ENCODE results near the gene TCEAL4.
"Not testable (repeated sequence)": the region's sequence is repeated elsewhere in the genome, so short reads cannot be mapped to it uniquely, and the experiment has no call there.

Gene TCEAL4

DNA sequence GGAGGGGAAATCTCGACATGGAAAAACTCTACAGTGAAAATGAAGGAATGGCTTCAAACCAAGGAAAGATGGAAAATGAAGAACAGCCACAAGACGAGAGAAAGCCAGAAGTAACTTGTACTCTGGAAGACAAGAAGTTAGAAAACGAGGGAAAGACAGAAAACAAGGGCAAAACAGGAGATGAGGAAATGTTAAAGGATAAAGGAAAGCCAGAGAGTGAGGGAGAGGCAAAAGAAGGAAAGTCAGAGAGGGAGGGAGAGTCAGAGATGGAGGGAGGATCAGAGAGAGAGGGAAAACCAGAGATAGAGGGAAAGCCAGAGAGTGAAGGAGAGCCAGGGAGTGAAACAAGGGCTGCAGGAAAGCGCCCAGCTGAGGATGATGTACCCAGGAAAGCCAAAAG is 1.3 kb downstream of the TCEAL4 start:
- in situ Hi-C loops (cut with MboI; ENCODE audit: low sequenced_read_pairs), result no loop called here

DNA sequence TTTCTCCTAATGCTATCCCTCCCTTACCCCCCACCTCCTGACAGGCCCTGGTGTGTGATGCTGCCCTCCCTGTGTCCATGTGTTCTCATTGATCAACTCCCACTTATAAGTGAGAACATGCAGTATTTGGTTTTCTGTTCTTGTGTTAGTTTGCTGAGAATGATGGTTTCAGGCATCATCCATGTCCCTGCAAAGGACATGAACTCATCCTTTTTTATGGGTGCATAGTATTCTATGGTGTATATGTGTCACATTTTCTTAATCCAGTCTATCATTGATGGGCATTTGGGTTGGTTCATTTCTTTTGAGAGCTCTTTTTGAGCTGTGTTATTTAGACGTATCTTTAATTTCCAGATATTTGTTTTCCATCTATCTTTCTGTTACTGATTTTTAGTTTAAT is 7.0 kb downstream of the TCEAL4 start:
- in situ Hi-C loops (cut with MboI; ENCODE audit: low sequenced_read_pairs), result not testable (repeated sequence)

DNA sequence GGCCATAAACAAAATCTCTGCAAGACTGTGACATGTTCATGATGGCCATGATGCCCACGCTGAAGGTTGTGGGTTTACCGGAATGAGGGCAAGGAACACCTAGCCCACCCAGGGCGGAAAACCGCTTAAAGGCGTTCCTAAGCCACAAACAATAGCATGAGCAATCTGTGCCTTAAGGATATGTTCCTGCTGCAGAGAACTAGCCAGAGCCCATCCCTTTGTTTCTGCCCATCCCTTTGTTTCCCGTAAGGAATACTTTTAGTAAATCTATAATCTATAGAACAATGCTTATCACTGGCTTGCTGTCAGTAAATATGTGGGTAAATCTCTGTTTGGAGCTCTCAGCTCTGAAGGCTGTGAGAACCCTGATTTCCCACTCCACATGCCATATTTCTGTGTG is 9.9 kb downstream of the TCEAL4 start:
- in situ Hi-C loops (cut with MboI; ENCODE audit: low sequenced_read_pairs), result not testable (repeated sequence)

DNA sequence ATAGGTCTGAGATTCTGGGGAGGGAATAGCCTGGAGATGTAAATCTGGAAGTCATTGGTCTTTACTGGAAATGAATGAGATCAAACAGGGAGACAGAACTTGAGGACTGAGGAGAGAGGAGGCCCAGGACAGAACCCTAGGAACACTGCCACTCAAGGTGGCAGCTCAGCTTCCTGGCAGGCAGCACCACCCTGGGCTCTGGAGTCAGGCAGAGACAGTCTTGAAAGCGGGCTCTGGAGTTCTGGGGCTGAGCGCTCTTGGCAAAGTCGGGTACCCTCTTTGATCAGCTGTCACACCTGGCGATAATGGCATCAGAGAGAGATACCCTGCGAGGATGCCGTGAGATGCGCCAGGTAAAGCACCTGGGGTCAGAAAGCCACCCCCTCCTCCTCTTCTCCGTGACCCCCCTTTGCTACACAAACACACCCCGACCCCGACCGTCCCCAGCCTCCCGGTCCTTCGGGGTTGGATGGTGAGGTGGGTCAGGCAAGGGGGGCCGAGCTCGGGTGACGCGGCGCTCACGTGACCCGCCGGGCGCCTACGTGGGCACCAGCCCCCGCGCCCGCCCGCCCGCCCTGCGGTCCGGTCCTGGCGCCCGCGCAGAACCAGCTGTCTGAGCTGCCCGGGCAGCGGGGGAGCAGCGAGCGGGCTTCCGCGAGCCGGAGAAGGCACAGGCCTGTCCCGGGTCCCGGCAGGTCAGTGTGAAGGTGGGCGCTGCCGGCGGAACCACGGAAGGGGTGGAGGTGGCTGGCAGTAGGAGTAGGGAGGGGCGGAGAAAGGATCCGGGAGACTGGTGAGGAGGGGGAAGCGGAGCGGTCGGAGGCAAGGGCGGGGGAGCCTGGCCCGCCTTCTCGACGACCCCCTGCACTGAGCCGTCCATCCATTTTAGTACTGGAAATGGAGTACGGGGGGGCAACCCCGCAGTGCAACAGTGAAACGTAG is 22.3 kb downstream of the TCEAL4 start, which contains the start of gene TCEAL3:
Gene TCEAL3 (plus strand): TSS at position 600 of the 942 bp plus-strand sequence. CDS start 1,102 bp downstream, outside the sequence.
- in situ Hi-C loops (cut with MboI; ENCODE audit: low sequenced_read_pairs), result no loop called here

DNA sequence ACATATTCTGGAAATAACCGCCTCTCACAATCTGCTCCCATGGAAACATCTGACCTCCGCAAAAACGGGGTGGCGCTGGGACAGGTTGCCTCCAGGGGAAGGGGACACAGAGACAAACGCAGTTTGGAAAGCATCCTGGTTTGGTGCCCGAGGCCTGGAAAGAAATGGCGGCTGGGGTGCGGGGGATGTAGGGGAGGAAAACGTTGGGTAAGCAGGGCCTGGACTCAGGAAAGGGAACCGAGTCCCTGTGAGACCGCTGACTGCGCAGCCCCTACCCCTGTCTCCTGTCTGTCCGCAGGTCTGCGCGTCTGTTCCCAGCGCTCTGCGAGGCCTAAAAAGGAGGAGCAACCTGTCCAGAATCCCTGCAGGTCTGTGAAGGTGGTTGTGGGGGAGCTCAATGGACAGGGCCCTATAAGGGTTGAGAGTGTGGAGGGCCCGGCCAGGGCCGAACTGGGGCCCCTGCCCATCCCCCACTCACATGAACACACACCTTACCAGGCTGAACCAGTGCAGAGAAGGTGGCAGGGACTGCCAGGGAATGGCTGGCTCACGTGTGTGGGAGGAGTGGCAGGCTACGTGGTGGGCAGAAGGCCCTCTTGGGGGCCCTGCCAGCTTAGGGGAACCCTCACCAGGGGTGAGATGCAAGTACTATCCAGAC is 23.1 kb downstream of the TCEAL4 start:
- in situ Hi-C loops (cut with MboI; ENCODE audit: low sequenced_read_pairs), result no loop called here

DNA sequence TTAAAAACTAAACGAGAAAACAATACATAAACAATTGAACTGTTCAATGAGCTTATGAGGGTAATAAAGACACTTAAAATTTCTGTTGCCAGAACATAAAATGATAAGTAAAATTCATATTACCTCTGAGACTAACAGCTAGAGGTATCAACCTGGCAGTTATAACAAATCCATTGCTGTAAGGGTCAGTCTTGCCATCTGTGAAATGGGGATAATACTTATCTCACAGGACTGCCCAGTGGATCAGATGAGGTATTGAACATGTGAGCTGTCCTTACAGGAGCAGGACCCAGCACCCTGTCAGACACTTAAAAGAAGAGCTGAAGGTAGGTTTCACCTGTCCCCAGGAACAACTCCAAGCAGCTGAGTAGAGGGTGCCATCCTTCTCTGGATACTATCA is 25.0 kb downstream of the TCEAL4 start:
- in situ Hi-C loops (cut with MboI; ENCODE audit: low sequenced_read_pairs), result no loop called here

DNA sequence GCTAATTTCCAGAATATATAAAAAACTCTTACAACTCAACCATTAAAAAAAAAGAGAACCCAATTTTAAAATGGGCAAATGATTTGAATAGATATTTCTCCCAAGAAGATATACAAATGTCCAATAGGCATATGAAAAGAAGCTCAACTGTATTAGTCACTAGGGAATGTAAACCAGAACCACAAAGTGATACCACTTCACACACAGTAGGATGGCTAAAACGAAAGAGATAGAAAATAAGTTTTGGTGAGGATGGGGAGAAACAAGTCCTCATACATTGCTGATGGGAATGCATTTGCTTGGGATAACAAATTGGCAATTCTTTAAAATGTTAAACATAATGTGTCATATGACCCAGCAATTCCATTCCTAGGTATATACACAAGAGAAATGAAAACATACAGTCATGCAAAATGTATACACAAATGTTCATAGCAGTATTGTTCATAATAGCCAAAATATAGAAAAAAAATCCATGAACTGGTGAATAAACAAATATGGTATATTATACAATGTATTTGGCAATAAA is 28.1 kb downstream of the TCEAL4 start:
- in situ Hi-C loops (cut with MboI; ENCODE audit: low sequenced_read_pairs), result no loop called here

DNA sequence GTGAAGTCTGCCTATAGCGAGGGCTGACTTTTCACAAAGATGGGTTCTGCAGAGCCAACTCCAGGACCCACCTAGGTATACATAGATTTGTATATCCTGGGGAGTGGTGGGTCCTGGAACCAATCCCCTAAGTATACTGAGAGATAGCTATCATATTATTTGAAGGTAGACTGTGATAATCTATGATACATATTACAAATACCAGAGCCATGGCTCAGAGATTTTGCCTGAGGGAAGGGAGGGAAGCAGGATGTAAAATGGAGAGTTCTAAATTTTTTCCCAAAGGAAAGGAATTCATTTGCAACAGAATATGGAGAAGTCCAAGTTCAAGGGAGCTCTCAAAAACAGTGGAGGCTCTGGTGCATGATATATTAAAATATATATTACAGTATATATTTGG is 29.7 kb downstream of the TCEAL4 start:
- in situ Hi-C loops (cut with MboI; ENCODE audit: low sequenced_read_pairs), result no loop called here

DNA sequence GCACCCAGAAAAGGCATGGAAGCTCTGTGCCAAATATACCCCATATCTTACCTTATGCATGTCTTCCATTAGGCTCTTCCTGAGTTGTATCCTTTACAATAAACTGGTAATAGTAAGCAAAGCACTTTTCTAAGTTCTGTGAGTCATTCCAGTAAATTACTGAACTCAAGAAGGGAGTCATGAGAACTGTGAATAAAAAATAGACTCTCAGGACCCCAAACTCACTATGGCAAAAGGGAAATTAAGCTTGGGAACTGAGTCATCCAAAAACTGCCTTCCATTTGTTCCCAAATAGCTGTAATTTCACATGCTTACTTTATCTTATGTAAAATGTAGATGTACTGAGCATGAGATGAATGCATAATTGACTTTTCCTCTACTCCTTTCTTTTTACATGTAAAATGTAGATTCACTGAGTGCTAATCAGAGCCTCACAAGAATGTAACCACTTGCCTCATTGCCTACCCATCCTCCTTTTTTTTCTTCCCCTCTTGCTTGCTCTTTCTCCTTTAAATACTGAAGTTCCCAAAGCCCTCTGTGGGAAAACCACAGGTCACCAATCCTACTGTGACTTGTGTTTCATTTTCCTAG is 30.6 kb downstream of the TCEAL4 start:
- in situ Hi-C loops (cut with MboI; ENCODE audit: low sequenced_read_pairs), result no loop called here

DNA sequence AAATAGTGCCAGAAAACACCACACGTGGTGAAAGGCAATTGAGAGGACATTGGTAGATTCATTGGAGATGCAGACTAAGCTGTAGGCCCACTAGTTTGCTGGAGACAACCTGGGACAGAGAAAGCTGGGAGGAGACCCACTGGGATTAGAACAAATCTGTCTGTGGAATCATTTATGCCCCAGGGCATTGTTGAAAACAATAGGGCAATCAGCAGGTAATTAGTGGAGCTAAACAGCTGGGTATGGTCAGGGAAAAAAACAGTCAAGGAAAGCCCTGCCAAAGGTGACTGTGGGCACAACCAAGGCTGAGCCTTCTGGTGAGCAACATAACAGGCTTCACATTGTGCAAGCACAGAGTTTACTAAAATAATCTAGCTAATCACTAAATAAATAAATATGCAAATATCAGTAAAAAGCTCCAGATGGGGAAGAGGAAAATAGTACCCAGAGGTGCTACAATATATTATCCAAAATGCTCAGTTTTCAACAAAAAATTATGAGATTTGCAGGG is 31.4 kb downstream of the TCEAL4 start:
- in situ Hi-C loops (cut with MboI; ENCODE audit: low sequenced_read_pairs), result no loop called here

DNA sequence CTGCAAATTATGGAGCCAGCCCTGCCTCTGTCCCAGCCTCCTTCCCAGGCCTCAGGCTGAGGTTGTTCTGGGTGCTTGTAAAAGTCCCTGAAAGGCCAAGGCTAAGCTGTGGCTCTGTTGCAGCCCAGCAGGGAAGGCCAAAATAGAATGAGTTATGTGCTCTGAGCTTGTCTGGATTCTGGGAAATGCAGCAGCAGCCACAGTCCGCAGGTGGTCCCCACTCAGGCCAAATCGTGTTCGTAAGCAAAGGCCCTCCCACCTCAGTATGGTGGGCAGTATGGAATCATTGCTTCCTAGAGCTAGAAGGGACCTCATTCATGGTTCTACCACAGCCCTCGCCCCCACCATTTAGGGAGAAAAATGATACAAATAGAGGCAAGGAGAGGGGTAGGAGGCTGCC is 38.8 kb downstream of the TCEAL4 start:
- in situ Hi-C loops (cut with MboI; ENCODE audit: low sequenced_read_pairs), result no loop called here

DNA sequence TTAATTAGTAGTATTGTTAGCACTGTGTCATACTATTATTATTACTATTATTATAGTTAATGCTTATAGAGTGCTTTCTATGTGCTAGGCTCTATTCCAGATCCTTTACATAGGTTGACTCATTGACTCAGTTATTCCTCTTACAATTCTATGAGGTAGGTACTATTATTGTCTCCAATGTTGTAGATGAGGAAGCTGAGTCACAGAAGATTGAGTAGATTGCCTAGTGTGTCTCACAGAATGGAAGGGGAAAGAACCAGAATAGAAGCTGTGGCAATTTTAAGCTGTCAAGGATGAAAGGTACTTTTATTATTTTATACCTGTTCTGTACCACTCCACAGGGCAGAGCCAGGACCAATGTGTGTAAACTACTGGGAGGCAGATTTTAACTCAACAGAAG is 41.5 kb downstream of the TCEAL4 start:
- in situ Hi-C loops (cut with MboI; ENCODE audit: low sequenced_read_pairs), result no loop called here

DNA sequence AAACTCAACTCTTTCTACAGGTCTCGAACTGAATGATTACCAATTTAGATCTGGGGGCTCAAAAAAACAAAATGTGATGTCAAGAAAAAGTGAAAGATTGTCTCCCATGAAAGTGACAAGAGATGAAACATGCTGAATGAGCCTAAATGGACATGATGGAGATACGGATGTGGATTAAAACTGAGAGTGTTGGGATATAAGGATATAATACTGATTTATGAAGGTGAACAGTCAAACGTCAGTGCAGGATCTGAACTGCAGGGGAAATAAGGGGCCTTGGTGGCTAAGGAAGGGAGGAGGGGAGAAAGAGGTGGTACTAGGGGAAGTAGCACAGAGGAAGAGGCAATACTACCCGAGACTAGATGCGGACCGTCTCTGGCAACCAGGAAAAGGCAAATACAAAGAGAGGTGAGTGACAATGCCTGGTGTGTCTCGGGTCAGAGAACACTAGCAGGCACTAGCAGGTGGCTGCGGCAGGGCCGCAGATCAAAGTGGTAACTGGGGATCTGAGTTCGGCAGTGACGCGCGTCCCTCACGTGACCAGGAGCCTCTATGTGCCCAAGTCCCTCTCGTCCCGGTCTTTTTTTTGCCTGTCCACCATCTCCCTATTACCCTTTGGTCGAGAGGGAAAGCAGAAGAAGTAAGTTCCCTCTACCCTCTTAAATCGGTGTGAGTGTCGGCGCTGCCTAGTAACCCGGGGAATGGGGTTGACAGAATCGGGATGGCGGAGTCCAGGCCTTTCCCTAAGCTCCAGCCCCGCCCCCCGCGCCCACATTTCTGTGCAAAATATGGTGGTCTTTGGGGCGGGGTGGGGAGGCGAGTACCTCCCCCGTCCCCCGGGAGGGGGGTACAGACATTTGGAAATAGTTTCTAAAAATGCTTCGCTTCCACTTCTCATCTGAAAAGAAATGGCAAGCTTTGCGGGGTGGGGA is 43.3 kb downstream of the TCEAL4 start, which contains the start of gene TCEAL1:
Gene TCEAL1 (plus strand): TSS at position 590 of the 932 bp plus-strand sequence. CDS start 942 bp downstream, outside the sequence.
- in situ Hi-C loops (cut with MboI; ENCODE audit: low sequenced_read_pairs), result no loop called here

DNA sequence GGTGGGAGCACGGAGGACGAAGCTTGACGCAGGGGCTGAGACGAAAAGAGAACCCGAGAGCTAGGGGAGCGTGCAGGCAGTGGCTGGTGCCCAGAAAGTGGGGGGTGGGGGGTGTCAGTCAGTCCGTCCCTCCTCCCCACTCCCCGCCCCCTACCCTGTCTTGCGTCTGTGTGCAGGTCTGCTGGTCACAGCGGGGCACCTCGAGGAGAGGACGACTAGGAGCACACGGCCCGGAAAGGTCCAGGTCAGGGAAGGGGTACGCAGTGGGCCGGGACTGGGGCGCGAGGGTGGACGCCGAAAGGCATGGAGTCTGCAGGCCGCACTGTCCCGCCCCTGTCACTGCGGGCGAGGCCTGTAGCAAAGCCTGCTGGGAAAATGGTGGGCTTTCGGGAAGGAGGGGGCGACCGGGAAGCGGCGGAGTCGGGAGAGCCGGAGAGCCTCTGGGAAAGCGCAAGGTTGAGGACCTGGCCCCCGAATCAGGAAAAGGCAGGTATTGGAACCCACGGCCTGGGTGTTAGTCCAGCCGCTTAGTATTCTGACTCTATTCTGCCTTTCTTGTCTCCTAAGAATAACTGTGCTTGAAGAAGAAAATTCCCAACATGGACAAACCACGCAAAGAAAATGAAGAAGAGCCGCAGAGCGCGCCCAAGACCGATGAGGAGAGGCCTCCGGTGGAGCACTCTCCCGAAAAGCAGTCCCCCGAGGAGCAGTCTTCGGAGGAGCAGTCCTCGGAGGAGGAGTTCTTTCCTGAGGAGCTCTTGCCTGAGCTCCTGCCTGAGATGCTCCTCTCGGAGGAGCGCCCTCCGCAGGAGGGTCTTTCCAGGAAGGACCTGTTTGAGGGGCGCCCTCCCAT is 44.2 kb downstream of the TCEAL4 start:
- in situ Hi-C loops (cut with MboI; ENCODE audit: low sequenced_read_pairs), result no loop called here

DNA sequence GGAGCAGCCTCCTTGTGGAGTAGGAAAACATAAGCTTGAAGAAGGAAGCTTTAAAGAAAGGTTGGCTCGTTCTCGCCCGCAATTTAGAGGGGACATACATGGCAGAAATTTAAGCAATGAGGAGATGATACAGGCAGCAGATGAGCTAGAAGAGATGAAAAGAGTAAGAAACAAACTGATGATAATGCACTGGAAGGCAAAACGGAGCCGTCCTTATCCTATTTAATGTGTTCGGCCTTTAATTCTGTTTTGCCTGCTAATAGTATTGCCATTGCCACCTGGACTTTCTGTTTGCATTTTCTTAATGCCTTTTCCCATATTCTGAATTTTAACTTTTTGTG is 44.8 kb downstream of the TCEAL4 start:
- in situ Hi-C loops (cut with MboI; ENCODE audit: low sequenced_read_pairs), result no loop called here

DNA sequence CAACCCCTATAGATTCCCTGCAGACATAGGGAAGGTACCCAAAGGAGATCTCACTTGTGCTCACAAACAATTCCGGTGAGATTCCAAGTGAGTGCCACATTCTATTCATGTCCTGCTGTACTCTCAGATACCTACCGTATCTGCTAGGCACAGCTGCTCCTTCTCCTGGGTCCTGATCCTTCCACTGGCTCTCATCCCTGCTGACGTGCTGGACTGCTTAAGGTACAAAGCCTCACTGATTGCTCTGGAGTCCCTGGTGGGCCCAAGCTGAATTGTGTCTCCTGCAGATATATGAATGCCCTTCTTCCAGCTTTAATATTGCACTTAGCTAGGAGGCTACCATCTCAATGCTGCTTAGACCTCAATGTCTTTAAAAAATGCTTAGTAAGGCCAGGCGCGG is 45.8 kb downstream of the TCEAL4 start:
- in situ Hi-C loops (cut with MboI; ENCODE audit: low sequenced_read_pairs), result no loop called here

DNA sequence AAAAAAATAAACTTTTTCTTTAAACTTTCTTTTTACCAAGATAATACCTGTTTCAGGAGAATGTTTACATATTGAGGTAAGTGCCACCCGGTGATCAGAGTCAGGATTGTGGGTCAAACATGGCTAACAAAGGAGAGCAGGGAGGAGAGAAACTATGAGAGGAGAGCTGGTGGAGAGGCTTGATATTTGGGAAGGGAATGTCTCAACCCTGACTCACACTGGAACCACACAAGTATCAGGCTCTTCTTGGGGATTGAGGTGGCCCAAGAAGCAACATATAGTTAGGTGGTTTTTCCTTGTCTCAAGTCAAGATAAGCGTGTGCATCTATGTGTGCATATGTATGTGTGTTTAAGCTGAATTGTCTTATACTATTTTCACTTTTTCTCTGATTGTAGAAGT is 50.1 kb downstream of the TCEAL4 start:
- in situ Hi-C loops (cut with MboI; ENCODE audit: low sequenced_read_pairs), result no loop called here
